Endothelial cell of umbilical vein (primary cell): ENCODE results near the gene CDC42EP3.

ENCODE experiments used
- EZH2 ChIP-seq: IDR thresholded peaks from 2 replicates; pipeline ENCODE4 v1.6.1; 2012; ENCODE audit warnings: borderline replicate concordance, low read depth, mild to moderate bottlenecking, moderate library complexity, low read length, inconsistent platforms; ENCODE audit not compliant: severe bottlenecking
- FOS ChIP-seq: IDR thresholded peaks from 2 replicates; pipeline ENCODE4 v1.6.1; 2011; ENCODE audit warnings: mild to moderate bottlenecking, low read length, moderate library complexity, borderline replicate concordance; ENCODE audit not compliant: insufficient read depth
- GATA2 ChIP-seq: IDR thresholded peaks from 2 replicates; pipeline ENCODE4 v1.7.0; 2011; ENCODE audit warnings: low read depth, mild to moderate bottlenecking, moderate library complexity, mixed read lengths, low read length; ENCODE audit not compliant: insufficient read length, insufficient read depth
- JUN ChIP-seq: IDR thresholded peaks from 2 replicates; pipeline ENCODE4 v1.6.1; 2011; ENCODE audit warnings: borderline replicate concordance, low read depth; ENCODE audit not compliant: insufficient read length, insufficient read depth
- MYC ChIP-seq: IDR thresholded peaks from one replicate; pipeline ENCODE4 v1.6.1; 2011; ENCODE audit warnings: mild to moderate bottlenecking, low read depth, low read length
- POLR2A ChIP-seq: IDR thresholded peaks from 2 replicates; pipeline ENCODE4 v1.6.1; 2012; ENCODE audit warnings: low read depth, mild to moderate bottlenecking, control low read depth, low read length
- POLR2AphosphoS5 ChIP-seq: IDR thresholded peaks from 2 replicates; pipeline ENCODE4 v1.6.1; 2012; ENCODE audit warnings: low read depth, mild to moderate bottlenecking, control low read depth, low read length, moderate library complexity; ENCODE audit not compliant: insufficient read depth
- TF ChIP-seq, protein P1 (sequence below), 2 donors: IDR thresholded peaks; 1 replicate in 1 of 2; 2 replicates in 1 of 2; pipeline ENCODE4 v1.5.1; 2011; ENCODE audit warnings: low read length in 2 of 2, mild to moderate bottlenecking in 2 of 2, moderate library complexity in 2 of 2, control low read depth in 1 of 2, inconsistent platforms in 1 of 2, low read depth in 1 of 2; ENCODE audit not compliant: insufficient read depth in 1 of 2; ENCODE audit errors: extremely low read depth in 1 of 2
- TF ChIP-seq, protein P2 (sequence below): IDR thresholded peaks from 2 replicates; pipeline ENCODE4 v1.6.1; 2011; ENCODE audit not compliant: insufficient read depth, insufficient read length

DNA sequence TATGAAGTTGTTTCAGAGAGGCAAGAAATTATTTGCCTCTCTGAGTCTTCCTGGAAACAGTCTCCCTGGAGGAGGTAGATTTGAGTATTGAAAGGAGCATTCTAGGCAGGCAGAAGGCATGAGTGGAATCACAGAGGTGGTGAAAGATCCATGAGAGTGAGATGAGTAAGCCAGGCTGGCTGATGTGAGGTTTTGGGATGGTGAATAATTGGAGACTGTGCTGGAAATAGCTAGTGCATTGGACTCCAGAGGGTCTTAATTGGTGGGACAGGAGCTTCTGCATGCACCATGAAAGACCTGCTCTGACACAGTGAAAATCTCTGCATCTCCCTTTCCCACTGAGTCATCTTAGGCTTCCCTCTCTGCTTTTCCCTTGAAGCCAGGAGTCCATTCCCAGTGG, 46.3 kb downstream of the CDC42EP3 start:
- TF ChIP-seq, protein P1, sequence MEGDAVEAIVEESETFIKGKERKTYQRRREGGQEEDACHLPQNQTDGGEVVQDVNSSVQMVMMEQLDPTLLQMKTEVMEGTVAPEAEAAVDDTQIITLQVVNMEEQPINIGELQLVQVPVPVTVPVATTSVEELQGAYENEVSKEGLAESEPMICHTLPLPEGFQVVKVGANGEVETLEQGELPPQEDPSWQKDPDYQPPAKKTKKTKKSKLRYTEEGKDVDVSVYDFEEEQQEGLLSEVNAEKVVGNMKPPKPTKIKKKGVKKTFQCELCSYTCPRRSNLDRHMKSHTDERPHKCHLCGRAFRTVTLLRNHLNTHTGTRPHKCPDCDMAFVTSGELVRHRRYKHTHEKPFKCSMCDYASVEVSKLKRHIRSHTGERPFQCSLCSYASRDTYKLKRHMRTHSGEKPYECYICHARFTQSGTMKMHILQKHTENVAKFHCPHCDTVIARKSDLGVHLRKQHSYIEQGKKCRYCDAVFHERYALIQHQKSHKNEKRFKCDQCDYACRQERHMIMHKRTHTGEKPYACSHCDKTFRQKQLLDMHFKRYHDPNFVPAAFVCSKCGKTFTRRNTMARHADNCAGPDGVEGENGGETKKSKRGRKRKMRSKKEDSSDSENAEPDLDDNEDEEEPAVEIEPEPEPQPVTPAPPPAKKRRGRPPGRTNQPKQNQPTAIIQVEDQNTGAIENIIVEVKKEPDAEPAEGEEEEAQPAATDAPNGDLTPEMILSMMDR (IDR thresholded peaks at IDR 0.05; ENCODE audit: extremely low read depth in 1 of 2, insufficient read depth in 1 of 2, low read depth in 1 of 2, low read length in 2 of 2), result no peak
- TF ChIP-seq JUN (no peak), EZH2 (no peak), POLR2A (no peak), POLR2AphosphoS5 (no peak), GATA2 (no peak), MYC (no peak), FOS (no peak)
- TF ChIP-seq, protein P2, sequence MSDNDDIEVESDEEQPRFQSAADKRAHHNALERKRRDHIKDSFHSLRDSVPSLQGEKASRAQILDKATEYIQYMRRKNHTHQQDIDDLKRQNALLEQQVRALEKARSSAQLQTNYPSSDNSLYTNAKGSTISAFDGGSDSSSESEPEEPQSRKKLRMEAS, result no peak
